Activated naive CD4-positive, alpha-beta T cell treated with anti-CD3 and anti-CD28 coated beads, Interleukin-2, amount 50 U/mL, for 72 hours (primary cell): ENCODE results near the gene RAI14. TPM values are rescaled to one million over a fixed set of nuclear protein-coding genes. Genes with fewer than 3 reads are reported as not detected.

Experiments used
- ATAC-seq, 2 donors: fragments of 150-1000 bp; cut with Tn5 transposase; 2 replicates each; pipeline ENCODE4 v1.10.0; 2021; ENCODE audit warnings: mild to moderate bottlenecking in 2 of 2, moderate library complexity in 2 of 2
- DNase-seq, 2 donors: peaks; one replicate each; pipeline ENCODE4 v3.0.0; 2021 to 2022; ENCODE audit warnings: low spot score in 2 of 2
- H3K27ac Mint-ChIP-seq, 2 donors: one replicate each; pipeline ENCODE4 v1.8.0; 2022; ENCODE audit warnings: mild to moderate bottlenecking in 2 of 2, mixed read lengths in 2 of 2
- H3K36me3 Mint-ChIP-seq, 2 donors: one replicate each; pipeline ENCODE4 v1.8.0; 2022; ENCODE audit warnings: mixed read lengths in 2 of 2
- H3K9me3 Mint-ChIP-seq, 2 donors: one replicate each; pipeline ENCODE4 v1.8.0; 2022; ENCODE audit warnings: mixed read lengths in 2 of 2
- total RNA-seq, 2 donors: library from RNA; stranded (reverse); gene quantifications; one replicate each; pipeline ENCODE4 v1.2.3, GENCODE V29; 2022

Gene RAI14
- total RNA-seq, result 1 to 10 TPM; 1.0 to 4.7 TPM

DNA sequence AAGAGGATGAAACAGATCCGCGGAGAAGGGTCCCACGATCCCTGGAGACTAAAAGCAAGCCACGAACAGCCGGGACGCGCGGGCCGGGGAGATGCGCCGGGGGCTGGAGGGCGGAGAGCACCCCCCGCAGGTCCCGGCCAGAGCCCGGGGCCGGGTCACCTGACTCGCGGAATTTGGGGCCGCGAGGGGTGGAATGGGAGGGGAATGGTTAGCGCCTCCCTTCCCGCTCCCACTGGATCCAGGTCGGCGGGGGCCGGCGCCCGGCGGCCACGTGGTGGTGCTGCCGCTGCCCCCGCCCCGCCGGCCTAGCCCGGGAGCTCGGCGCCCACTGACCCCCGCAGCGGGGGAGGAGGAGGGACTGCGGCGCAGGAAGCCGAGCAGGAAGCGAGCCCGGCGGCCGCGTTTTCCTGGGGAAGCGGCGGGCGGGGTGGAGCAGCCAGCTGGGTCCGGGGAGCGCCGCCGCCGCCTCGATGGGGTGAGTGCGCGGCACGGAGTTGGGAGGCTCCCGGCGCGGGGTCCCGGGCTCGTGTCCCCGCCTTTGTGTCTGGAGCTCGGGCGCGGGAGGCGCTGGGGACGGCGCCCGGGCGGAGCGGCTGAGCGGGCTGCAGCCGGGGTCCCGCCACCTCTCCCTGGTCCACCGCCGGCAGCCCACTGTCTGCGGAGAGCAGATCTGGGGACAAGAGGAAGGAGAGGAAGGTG, at the start of gene RAI14:
RAI14 (plus strand) TSS at position 328 of the 699 bp plus-strand sequence. CDS start 30,592 bp downstream, outside the sequence.
- Mint-ChIP-seq H3K36me3 (peaks cover 6 to 11% of the 10 kb centered on the region in 2 donors), H3K9me3 (no peaks in the 10 kb centered on the region), H3K27ac (peak within 1 kb of the TSS in 1 of 2 donors; percentile 86)
- ATAC-seq (peak; percentile 53 to 64), DNase-seq (peak; percentile 14 to 57)

DNA sequence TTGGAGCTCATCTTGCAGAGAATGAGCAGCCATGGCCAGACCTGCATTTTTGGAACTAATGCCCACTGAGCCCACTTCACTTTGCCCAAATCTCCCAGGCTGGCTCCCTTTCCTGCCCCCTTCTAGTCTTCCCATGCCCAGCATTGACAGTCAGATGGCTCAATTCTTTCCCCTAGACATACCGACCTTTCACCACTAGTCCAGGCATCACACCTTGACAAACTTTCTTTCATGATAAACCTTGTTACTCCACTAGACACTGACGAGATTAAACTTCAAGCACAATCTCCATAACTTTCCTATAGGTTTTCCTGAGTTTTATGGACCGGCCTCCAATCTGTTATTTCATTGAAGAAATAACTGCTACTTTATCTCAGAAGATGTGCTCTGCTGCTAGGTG, 47.8 kb upstream of the RAI14 start:
- Mint-ChIP-seq H3K9me3 (no peaks in the 10 kb centered on the region), H3K27ac (no peak overlapping the region), H3K36me3 (no peaks in the 10 kb centered on the region)
- ATAC-seq (no peak), DNase-seq (no peak)

DNA sequence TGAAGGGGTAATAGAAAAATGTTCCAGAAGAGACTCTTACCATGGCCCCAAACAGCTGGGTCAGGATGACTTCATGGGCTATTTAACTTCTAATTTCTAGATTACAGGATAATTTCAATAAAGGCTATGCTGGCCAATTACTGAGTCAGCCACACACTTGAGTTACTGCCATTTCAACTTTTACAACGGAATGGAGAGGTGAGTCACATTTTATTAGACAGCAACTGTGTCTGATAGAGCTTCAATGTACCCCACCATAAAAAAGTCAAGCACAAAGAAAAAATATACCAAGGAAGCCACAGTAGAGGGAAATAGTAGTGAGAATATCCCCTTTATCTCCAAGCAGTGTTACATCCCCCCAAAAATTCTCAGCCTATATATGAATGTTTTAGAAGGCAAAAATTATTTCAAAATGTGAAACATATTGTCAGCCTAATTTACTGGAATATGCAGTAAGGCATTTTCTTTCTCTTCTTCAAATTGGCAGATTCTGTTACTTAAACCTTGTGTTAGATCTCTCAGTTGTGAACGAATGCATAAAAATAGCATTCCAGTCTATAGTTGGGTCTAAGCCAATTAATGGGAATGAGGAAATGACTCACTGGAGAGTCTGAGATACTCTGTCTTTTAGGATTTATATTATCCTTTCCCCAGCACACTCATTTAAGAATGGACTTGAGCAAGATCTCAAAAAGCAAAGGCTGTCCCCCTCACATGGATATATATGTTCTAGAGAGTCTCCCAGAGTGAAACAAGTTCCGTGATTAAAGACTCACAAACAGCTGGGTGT, 47.1 kb upstream of the RAI14 start:
- Mint-ChIP-seq H3K9me3 (no peaks in the 10 kb centered on the region), H3K27ac (no peak overlapping the region), H3K36me3 (no peaks in the 10 kb centered on the region)
- DNase-seq (no peak), ATAC-seq (no peak)

DNA sequence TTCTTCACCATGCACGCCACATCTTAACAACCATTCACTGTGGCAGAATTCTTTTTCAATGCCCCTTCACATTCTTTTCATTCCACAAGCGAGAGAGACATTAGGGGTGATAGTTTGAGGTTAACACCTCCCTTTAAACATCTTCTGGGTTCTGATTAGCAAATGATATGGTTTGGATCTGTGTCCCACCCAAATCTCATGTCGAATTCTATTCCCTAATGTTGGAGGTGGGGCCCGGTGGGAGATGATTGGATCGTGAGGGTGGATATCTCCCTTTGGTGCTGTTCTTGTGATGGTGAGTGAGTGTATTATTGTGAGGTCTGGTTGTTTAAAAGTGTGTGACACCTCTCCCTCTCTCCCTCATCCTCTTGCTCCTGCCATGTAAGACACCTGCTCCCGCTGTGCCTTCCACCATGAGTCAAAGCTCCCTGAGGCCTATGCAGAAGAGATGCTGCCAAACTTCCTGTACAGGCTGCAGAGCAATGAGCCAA, 46.1 kb upstream of the RAI14 start:
- H3K36me3 Mint-ChIP-seq, result no peaks in the 10 kb centered on the region
- no peak for DNase-seq
- no peaks in the 10 kb centered on the region for H3K9me3 Mint-ChIP-seq
- H3K27ac Mint-ChIP-seq, result no peak overlapping the region
- no peak for ATAC-seq

DNA sequence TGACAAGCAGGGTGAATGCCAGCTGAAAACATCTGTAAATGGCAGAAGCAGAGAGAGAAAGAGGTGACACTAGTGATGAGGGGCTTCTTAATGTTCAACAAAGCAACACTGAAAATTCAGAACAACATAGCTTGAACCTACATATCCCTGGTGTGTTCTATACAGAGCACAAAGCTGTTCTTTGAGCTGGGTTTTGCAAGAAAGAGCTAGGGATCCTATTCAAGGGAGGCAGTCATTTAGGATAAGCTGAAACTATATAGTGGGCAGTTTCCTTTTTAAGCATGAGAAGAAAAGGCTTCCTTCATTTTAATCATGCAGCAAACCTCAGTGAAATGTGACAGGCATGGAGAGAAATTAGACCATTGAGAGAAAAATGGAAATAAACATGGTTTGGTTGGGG, 45.6 kb upstream of the RAI14 start:
- no peak overlapping the region for H3K27ac Mint-ChIP-seq
- no peaks in the 10 kb centered on the region for H3K36me3 Mint-ChIP-seq
- DNase-seq, result no peak
- no peak for ATAC-seq
- no peaks in the 10 kb centered on the region for H3K9me3 Mint-ChIP-seq

DNA sequence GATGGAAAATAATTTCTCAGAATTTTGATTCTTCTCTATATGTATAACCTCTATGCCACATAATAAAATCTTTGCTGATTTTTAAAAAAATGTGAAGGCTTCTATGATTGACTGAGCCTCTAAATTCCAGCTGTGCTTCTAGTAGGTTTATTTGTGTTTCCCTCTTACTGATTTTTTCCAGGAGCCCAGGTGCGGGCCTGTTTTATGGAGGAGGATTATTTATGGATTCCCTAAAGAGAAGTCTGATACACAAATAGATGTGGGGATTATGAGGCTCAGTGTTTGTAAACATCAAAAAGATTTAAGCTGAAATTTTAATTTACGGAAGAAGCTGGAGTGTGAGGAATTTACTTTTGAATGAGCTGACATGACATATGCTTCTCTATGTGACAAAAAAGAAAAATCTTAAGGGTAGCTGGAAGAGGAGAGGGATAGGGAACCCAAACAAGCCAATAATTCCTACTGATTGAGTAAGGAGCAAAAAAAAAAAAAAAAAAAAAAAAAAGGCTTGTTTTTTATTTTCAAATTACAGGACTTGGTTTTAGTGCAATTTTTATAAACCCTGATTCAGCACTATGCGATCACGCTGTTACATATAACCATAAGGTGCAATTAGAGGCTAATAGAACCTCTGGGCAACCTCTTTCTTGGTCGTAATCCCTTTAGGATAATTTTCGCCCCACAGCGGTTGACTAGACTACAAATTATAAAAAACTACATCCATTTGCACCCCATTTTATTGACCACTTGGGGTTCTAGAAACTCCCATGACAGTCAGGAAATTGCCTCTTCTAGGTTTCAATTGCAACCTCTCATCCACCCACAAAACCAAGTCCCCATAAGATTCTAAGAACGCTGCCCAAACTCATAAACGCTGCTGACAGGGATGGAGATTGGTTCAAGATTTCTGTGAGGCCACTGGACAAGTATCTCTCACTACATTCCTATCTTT, 44.4 kb upstream of the RAI14 start:
- H3K36me3 Mint-ChIP-seq, result no peaks in the 10 kb centered on the region
- DNase-seq (no peak), ATAC-seq (no peak)
- no peaks in the 10 kb centered on the region for H3K9me3 Mint-ChIP-seq
- no peak overlapping the region for H3K27ac Mint-ChIP-seq

DNA sequence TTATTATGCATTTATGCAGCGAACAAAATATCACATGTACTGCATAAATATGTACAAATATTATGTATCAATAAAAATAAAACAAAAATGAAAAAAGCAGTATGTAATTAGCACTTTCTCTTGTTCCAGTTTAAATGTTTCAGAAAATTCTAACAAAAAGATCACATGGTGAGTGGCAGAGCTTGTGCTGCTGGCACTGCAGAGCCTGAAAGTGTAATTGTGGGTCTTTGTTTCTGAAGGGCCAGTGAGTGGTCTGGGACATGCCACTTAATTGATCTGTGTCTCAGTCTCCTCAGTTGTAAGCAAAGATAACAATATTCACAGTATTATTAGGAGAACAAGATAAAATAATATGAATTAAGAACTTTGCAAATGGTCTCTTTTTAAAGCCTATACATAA, 39.5 kb upstream of the RAI14 start:
- Mint-ChIP-seq H3K9me3 (no peaks in the 10 kb centered on the region), H3K36me3 (no peaks in the 10 kb centered on the region), H3K27ac (no peak overlapping the region)
- no peak for ATAC-seq
- DNase-seq, result no peak

DNA sequence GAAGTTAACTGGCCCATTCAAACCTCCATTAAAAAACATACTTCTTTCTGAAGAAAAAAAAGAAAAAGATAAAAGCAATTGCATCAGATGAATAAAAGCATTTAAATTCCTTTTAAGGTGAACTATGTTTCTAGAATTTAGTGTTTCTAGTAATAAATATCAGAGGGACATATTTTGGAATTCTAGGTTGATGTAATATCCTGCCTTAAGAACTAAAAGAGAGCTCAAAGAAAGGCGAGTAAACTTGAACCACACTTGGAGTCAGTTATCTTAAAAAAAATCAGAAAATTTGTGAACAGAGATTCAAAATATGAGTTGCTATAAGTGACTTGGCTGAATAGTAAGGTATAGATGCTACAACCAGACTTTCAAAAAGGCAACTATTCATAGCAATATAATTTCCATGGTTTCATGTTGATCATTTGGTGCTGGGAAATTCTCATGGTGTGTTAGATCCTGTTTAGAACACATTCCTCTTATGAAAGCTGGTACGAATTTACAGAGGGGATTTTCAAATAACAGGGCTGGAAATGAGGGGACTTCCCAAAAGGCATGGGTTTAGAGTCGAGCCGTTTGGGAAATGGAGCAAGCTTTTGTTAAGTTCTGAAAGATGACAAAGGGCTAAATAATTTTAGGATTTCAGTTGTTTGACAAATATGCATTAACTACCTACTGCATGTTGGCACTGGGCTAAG, 37.6 kb upstream of the RAI14 start:
- peak in 1 of 2 donors; percentile 35 for ATAC-seq
- no peaks in the 10 kb centered on the region for H3K9me3 Mint-ChIP-seq
- DNase-seq, result no peak
- no peaks in the 10 kb centered on the region for H3K36me3 Mint-ChIP-seq
- H3K27ac Mint-ChIP-seq, result no peak overlapping the region

DNA sequence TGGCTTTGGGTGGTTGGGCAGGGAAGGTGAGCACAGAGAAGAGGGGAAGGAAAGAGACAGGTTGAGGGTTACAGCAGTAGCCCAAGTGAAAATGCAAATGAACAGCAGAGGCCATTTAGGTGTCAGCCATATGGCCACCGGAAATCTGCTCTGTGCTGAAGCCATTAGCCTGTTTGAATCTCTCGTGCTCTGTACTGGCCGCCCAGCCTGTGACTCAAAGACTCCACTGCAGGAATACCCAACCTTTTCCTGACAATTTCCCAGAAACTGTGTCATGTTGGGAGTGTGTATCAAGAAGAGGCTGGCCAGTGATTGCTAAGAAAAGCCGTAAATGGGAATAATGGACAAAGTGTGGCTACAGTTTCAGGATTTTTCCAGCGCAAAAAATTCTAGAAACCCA, 35.9 kb upstream of the RAI14 start:
- no peaks in the 10 kb centered on the region for H3K9me3 Mint-ChIP-seq
- ATAC-seq (no peak), DNase-seq (no peak)
- no peak overlapping the region for H3K27ac Mint-ChIP-seq
- no peaks in the 10 kb centered on the region for H3K36me3 Mint-ChIP-seq

DNA sequence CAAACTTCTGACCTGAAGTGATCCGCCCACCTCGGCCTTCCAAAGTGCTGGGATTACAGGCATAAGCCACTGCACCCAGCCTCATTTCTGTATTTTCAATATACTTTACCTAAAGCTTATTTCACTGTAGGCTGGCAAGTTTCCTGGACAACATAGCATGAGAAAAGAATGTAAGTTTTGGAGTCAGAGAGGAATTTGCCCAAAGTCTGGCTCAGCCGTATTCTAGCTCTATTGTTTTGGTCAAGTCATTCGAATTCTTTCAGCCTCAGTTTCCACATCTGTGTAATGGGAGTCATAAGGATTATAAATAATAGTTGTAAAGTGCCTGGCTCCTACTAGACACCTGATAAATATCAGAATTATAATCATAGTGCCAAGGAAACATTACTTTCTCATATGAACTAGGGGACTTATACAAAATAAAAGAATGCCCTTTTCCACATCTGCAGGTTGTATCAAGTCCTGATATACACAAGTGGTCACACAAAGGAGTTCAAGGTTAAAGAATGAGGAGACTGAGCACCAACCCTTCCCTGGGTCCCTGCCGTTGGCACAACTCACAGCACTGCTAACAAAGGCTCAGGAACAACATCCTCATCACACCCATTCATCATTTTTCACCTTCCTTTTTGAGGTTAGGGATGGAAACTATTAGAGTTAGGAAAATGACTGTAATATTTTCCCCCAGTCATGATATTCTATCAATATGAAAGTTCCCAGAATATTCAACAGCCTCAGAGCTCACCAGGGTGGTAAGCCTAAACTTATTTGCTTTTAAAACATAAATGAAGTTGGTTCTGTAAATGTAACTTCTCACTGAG, 34.6 kb upstream of the RAI14 start:
- DNase-seq, result no peak
- Mint-ChIP-seq H3K27ac (peak overlapping the region in 1 of 2 donors; percentile 53), H3K36me3 (no peaks in the 10 kb centered on the region), H3K9me3 (no peaks in the 10 kb centered on the region)
- ATAC-seq, result peak; percentile 50 to 80

DNA sequence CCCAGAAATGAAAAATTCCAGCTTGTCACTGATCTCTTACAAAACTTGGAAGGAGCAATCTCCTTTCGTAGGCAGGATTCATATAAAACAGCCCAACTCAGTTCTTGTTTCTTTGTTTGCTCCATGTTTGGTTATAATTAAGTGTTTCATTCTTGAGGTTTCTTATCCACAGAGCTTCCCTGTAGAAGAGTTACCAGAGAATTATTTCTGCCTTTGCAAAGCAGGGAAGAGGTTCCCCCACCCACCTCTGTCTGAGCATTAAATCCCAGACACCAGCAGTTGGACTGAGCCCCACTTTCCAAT, 34.1 kb upstream of the RAI14 start:
- no peaks in the 10 kb centered on the region for H3K36me3 Mint-ChIP-seq
- ATAC-seq (no peak), DNase-seq (no peak)
- H3K27ac Mint-ChIP-seq, result peak overlapping the region in 1 of 2 donors; percentile 45
- no peaks in the 10 kb centered on the region for H3K9me3 Mint-ChIP-seq

DNA sequence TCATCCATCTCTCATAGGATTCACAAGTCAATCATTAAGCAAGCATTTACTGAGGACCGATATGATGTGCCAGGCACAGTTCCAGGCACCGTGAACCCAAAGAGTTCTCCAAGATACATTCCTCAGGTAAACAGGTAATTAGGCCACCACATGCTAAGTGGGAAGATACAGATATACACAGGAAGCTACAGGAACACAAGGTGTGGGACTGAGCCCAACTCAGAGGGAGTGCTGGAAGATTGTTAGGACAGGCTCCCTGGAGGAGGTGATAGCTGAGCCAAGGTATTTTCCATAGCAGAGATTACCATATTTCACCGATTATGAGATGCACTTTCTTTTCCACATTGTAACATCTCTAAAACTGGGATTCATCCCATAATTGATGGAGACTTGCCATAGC, 31.4 kb upstream of the RAI14 start:
- ATAC-seq, result no peak

DNA sequence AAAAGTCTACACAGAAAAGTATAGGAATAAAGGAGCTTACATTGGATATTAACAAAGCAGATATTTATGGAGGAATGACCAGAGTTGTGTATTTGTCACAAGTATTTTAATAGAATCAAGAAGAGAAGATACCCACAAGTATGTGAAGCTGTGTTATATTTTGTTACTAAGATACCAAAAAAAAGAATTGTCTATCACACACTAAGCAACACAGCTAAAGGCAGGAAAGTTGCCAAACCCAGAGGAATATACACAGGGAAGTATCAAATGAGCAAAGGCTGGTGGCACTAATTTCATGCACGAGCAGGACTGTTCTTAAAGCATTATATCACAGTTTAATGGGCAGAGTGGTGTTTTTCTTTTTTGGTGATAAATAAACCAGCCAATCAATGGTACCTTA, 30.9 kb upstream of the RAI14 start:
- H3K27ac Mint-ChIP-seq, result no peak overlapping the region
- DNase-seq, result no peak
- ATAC-seq, result no peak
- no peaks in the 10 kb centered on the region for H3K9me3 Mint-ChIP-seq
- H3K36me3 Mint-ChIP-seq, result no peaks in the 10 kb centered on the region

More for the DNA sequence above, 31.4 kb upstream of the RAI14 start:
- no peak for DNase-seq
- no peak overlapping the region for H3K27ac Mint-ChIP-seq
- H3K9me3 Mint-ChIP-seq, result no peaks in the 10 kb centered on the region
- H3K36me3 Mint-ChIP-seq, result no peaks in the 10 kb centered on the region

DNA sequence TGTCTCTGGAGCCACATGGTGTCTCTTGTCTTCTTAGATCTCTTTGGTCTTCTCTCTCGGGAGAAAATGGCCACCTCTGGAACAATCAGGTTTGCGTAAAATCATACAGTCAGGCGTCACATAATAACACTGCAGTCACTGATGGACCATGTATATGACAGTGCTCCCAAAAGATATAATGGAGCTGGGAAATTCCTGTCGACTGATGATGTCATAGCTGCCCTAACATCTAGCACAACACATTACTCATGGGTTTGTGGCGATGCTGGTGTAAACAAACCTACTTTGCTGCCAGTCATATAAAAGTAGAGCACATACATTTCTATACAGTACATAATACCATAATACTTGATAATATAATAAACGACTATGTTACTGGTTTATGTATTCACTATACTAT, 30.1 kb upstream of the RAI14 start:
- H3K36me3 Mint-ChIP-seq, result no peaks in the 10 kb centered on the region
- DNase-seq (no peak), ATAC-seq (peak in 1 of 2 donors; percentile 52)
- H3K27ac Mint-ChIP-seq, result no peak overlapping the region
- peaks cover 2 to 4% of the 10 kb centered on the region in 2 donors for H3K9me3 Mint-ChIP-seq

DNA sequence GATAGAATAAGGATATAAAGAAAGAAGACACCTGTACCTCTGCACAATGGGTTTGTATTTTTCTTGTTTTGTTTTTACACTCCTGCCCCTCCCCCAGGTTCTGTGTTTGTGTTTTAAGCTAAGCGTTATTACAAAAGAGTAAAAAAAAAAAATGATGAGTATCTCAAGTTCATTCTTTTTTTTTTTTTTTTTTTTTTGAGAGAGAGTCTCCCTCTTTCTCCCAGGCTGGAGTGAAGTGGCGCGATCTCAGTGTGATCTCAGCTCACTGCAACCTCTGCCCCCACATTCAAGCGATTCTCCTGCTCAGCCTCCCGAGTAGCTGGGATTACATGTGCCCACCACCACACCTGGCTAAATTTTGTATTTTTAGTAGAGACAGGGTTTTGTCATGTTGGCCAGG, 29.4 kb upstream of the RAI14 start:
- ATAC-seq (no peak), DNase-seq (no peak)
- H3K27ac Mint-ChIP-seq, result no peak overlapping the region
- H3K36me3 Mint-ChIP-seq, result no peaks in the 10 kb centered on the region
- H3K9me3 Mint-ChIP-seq, result peaks cover 5% of the 10 kb centered on the region in 2 donors

DNA sequence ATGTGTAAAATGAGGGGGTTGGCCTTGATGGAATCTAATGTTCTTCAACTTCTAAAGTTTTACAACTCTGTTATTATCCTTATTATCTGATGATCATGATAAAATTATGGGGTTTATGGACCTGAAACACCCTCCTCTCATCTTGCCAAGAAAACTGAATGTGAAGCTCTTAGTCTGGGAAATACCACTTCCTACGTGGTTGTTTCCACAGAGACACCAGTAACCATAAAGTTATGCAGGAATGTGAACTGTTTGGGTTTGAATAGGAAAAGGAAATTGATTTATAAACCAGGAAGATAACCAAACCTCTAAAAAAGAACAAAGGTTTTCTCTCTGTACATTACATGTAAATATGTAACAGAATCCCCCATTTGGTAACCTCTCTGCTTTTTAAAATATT, 28.3 kb upstream of the RAI14 start:
- ATAC-seq, result no peak
- Mint-ChIP-seq H3K27ac (no peak overlapping the region), H3K9me3 (peaks cover 5% of the 10 kb centered on the region in 2 donors), H3K36me3 (no peaks in the 10 kb centered on the region)
- DNase-seq, result no peak
